ENCODE measurements around the gene TP53BP1. TPM values are rescaled to one million over a fixed set of nuclear protein-coding genes. Genes with fewer than 3 reads are reported as not detected.

The TP53BP1 gene
- total RNA-seq, 1 donor from 2014 or later: 99.5 TPM

GRCh38 chr15:43483297-43484128 is 9.4 kb downstream of the TP53BP1 start:
- H3K4me1 Mint-ChIP-seq: no peaks in the 10 kb centered on the region
- no peaks in the 10 kb centered on the region for H3K9me3 Mint-ChIP-seq
- no peak overlapping the region for H3K27ac Mint-ChIP-seq (ENCODE audit: unreplicated experiment)
- no peaks in the 10 kb centered on the region for H3K27me3 Mint-ChIP-seq (ENCODE audit: low read depth)
- H3K4me3 Mint-ChIP-seq: no peak overlapping the region
- peak; percentile 45 for TF ChIP-seq CTCF (conservative IDR thresholded peaks at IDR 0.05)
- peaks cover 27% of the 10 kb centered on the region for H3K36me3 Mint-ChIP-seq (ENCODE audit: low read depth)
- DNase-seq (ENCODE audit: low read depth, low spot score): no peak

GRCh38 chr15:43473885-43474284 is 19.1 kb downstream of the TP53BP1 start:
- Mint-ChIP-seq H3K4me3 (no peak overlapping the region), H3K9me3 (no peaks in the 10 kb centered on the region), H3K27me3 (ENCODE audit: low read depth) (no peaks in the 10 kb centered on the region), H3K36me3 (ENCODE audit: low read depth) (peaks cover 43% of the 10 kb centered on the region), H3K4me1 (no peaks in the 10 kb centered on the region), H3K27ac (ENCODE audit: unreplicated experiment) (no peak overlapping the region)
- TF ChIP-seq CTCF (conservative IDR thresholded peaks at IDR 0.05): no peak
- no peak for DNase-seq (ENCODE audit: low read depth, low spot score)

GRCh38 chr15:43471975-43472374 is 21.0 kb downstream of the TP53BP1 start:
- H3K4me1 Mint-ChIP-seq: no peaks in the 10 kb centered on the region
- no peaks in the 10 kb centered on the region for H3K9me3 Mint-ChIP-seq
- H3K27me3 Mint-ChIP-seq (ENCODE audit: low read depth): no peaks in the 10 kb centered on the region
- H3K27ac Mint-ChIP-seq (ENCODE audit: unreplicated experiment): no peak overlapping the region
- H3K36me3 Mint-ChIP-seq (ENCODE audit: low read depth): peaks cover 31% of the 10 kb centered on the region
- TF ChIP-seq CTCF (conservative IDR thresholded peaks at IDR 0.05): no peak
- no peak overlapping the region for H3K4me3 Mint-ChIP-seq
- no peak for DNase-seq (ENCODE audit: low read depth, low spot score)

GRCh38 chr15:43469867-43470266 is 23.1 kb downstream of the TP53BP1 start:
- Mint-ChIP-seq H3K36me3 (ENCODE audit: low read depth) (peaks cover 30% of the 10 kb centered on the region), H3K4me3 (no peak overlapping the region), H3K27me3 (ENCODE audit: low read depth) (no peaks in the 10 kb centered on the region), H3K27ac (ENCODE audit: unreplicated experiment) (no peak overlapping the region), H3K4me1 (no peaks in the 10 kb centered on the region), H3K9me3 (no peaks in the 10 kb centered on the region)
- no peak for DNase-seq (ENCODE audit: low read depth, low spot score)
- TF ChIP-seq CTCF (conservative IDR thresholded peaks at IDR 0.05): no peak

- H3K9me3 Mint-ChIP-seq: no peaks in the 10 kb centered on the region
- DNase-seq (ENCODE audit: low read depth, low spot score): no peak
- no peak overlapping the region for H3K27ac Mint-ChIP-seq (ENCODE audit: unreplicated experiment)
- no peaks in the 10 kb centered on the region for H3K4me1 Mint-ChIP-seq
- H3K4me3 Mint-ChIP-seq: no peak overlapping the region
- peaks cover 16% of the 10 kb centered on the region for H3K36me3 Mint-ChIP-seq (ENCODE audit: low read depth)
- no peak for TF ChIP-seq CTCF (conservative IDR thresholded peaks at IDR 0.05)
- no peaks in the 10 kb centered on the region for H3K27me3 Mint-ChIP-seq (ENCODE audit: low read depth)
These were observed 27.9 kb downstream of the TP53BP1 start for GRCh38 chr15:43465100-43465499.
